NB4 (cell line): ENCODE data around the gene WDR37.

Experiments used
- DNase-seq: peaks from one replicate; pipeline ENCODE4 v3.0.0; 2010; ENCODE audit warnings: low read depth
- H3K4me3 ChIP-seq: one replicate; pipeline ENCODE4 v1.5.1; 2011; ENCODE audit warnings: mild to moderate bottlenecking, low read depth, low read length, moderate library complexity
- CTCF ChIP-seq: IDR thresholded peaks from one replicate; pipeline ENCODE4 v1.5.1; 2012; ENCODE audit warnings: low read depth, low read length
- MAX ChIP-seq: IDR thresholded peaks from 2 replicates; pipeline ENCODE4 v1.6.1; 2011; ENCODE audit warnings: low read depth, low read length
- MYC ChIP-seq: IDR thresholded peaks from 2 replicates; pipeline ENCODE4 v1.6.1; 2011; ENCODE audit warnings: low read depth, low read length
- POLR2A ChIP-seq: IDR thresholded peaks from 2 replicates; pipeline ENCODE4 v1.6.1; 2011; ENCODE audit warnings: mild to moderate bottlenecking; ENCODE audit not compliant: insufficient read length; ENCODE audit errors: extremely low read depth

The WDR37 gene

GRCh38 chr10:1100143-1100542 lies 44.0 kb downstream of the WDR37 start:
- H3K4me3 ChIP-seq, result no peak overlapping the region
- no peak for DNase-seq
- TF ChIP-seq MAX (no peak), POLR2A (no peak), MYC (no peak), CTCF (no peak)

- no peak for DNase-seq
- no peak overlapping the region for H3K4me3 ChIP-seq
- TF ChIP-seq MYC (no peak), POLR2A (no peak), MAX (no peak), CTCF (no peak)
Measured at GRCh38 chr10:1100691-1101368, 44.6 kb downstream of the WDR37 start.

GRCh38 chr10:1101946-1102345 lies 45.8 kb downstream of the WDR37 start:
- H3K4me3 ChIP-seq, result no peak overlapping the region
- TF ChIP-seq CTCF, result no peak
- no peak for TF ChIP-seq POLR2A
- TF ChIP-seq MAX, result no peak
- TF ChIP-seq MYC, result no peak
- DNase-seq, result no peak

- DNase-seq, result no peak
- no peak for TF ChIP-seq MYC
- TF ChIP-seq CTCF, result no peak
- no peak for TF ChIP-seq POLR2A
- TF ChIP-seq MAX, result no peak
- H3K4me3 ChIP-seq, result no peak overlapping the region
Measured at GRCh38 chr10:1102416-1102815, 46.2 kb downstream of the WDR37 start.

- no peak for DNase-seq
- TF ChIP-seq POLR2A (no peak), CTCF (no peak), MYC (no peak), MAX (no peak)
- no peak overlapping the region for H3K4me3 ChIP-seq
Measured at GRCh38 chr10:1102831-1103230, 46.6 kb downstream of the WDR37 start.

- DNase-seq, result no peak
- H3K4me3 ChIP-seq, result no peak overlapping the region
- no peak for TF ChIP-seq POLR2A
Measured at GRCh38 chr10:1103551-1103950, 47.4 kb downstream of the WDR37 start.
